IMR-90 (cell line): ENCODE data around the gene CCDC60.

Source experiments
- BHLHE40 ChIP-seq: fragments of 150-350 bp; IDR thresholded peaks from 2 replicates; pipeline ENCODE4 v1.6.1; 2016; ENCODE audit warnings: mild to moderate bottlenecking, low read depth, low read length
- CEBPB ChIP-seq: IDR thresholded peaks from 2 replicates; pipeline ENCODE4 v1.6.1; 2012; ENCODE audit warnings: low read depth, low read length, improper control_type of control experiment
- CHD1 ChIP-seq: IDR thresholded peaks from 2 replicates; pipeline ENCODE4 v1.6.1; 2012; ENCODE audit warnings: low read depth, low read length, improper control_type of control experiment
- CTCF ChIP-seq: conservative IDR thresholded peaks from 2 replicates; pipeline ENCODE4 v1.5.1; 2012; ENCODE audit warnings: mild to moderate bottlenecking, low read depth, low read length, improper control_type of control experiment
- ELK1 ChIP-seq: fragments of 150-350 bp; IDR thresholded peaks from 2 replicates; pipeline ENCODE4 v1.6.1; 2016; ENCODE audit warnings: low read depth, mild to moderate bottlenecking, low read length, moderate library complexity, borderline replicate concordance
- FOS ChIP-seq: fragments of 150-350 bp; IDR thresholded peaks from 2 replicates; pipeline ENCODE4 v1.6.1; 2016; ENCODE audit warnings: low read depth, low read length
- MAZ ChIP-seq: IDR thresholded peaks from 2 replicates; pipeline ENCODE4 v1.6.1; 2012; ENCODE audit warnings: low read depth, mild to moderate bottlenecking, low read length, improper control_type of control experiment, moderate library complexity, borderline replicate concordance
- NFE2L2 ChIP-seq: fragments of 150-350 bp; IDR thresholded peaks from 2 replicates; pipeline ENCODE4 v1.6.1; 2016; ENCODE audit warnings: low read depth, mild to moderate bottlenecking, low read length
- POLR2A ChIP-seq: IDR thresholded peaks from 2 replicates; pipeline ENCODE4 v1.6.1; 2012; ENCODE audit warnings: mild to moderate bottlenecking, low read depth, low read length
- RAD21 ChIP-seq: IDR thresholded peaks from 2 replicates; pipeline ENCODE4 v1.6.1; 2012; ENCODE audit warnings: low read length, improper control_type of control experiment
- RCOR1 ChIP-seq: IDR thresholded peaks from 2 replicates; pipeline ENCODE4 v1.6.1; 2012; ENCODE audit warnings: mild to moderate bottlenecking, low read length, improper control_type of control experiment; ENCODE audit not compliant: insufficient replicate concordance
- RFX5 ChIP-seq: IDR thresholded peaks from 2 replicates; pipeline ENCODE4 v1.8.0; 2012; ENCODE audit warnings: low read depth, mild to moderate bottlenecking, low read length, moderate library complexity
- SMC3 ChIP-seq: fragments of 150-350 bp; IDR thresholded peaks from 2 replicates; pipeline ENCODE4 v1.6.1; 2016; ENCODE audit warnings: low read depth, mild to moderate bottlenecking, antibody characterized with exemption, low read length, moderate library complexity

GRCh38 chr12:119406308-119406707, 71.8 kb downstream of the CCDC60 start:
- TF ChIP-seq CTCF (no peak), POLR2A (no peak), CEBPB (no peak), RFX5 (no peak), NFE2L2 (no peak), CHD1 (no peak), RCOR1 (no peak), RAD21 (no peak), MAZ (no peak), SMC3 (no peak), ELK1 (no peak), FOS (no peak), BHLHE40 (no peak)
